Lower lobe of right lung (tissue), 2 donors: ENCODE data around the gene PTPRE. TPM values are rescaled to one million over a fixed set of nuclear protein-coding genes. Genes with fewer than 3 reads are reported as not detected.

Experiments
- ATAC-seq, 2 donors: fragments of 200-7000 bp; cut with Tn5 transposase; one replicate each; pipeline ENCODE4 v1.9.1; 2020 to 2022; ENCODE audit warnings: mild to moderate bottlenecking in 2 of 2, moderate library complexity in 2 of 2
- DNase-seq: peaks from one replicate; pipeline ENCODE4 v3.0.0-alpha.2; 2020
- H3K27ac ChIP-seq: fragments of 200-600 bp; one replicate; pipeline ENCODE4 v1.8.0; 2022
- H3K27me3 ChIP-seq: fragments of 200-600 bp; one replicate; pipeline ENCODE4 v1.8.0; 2022; ENCODE audit warnings: low read depth
- H3K36me3 ChIP-seq: fragments of 200-600 bp; one replicate; pipeline ENCODE4 v1.8.0; 2022; ENCODE audit warnings: mild to moderate bottlenecking
- H3K4me1 ChIP-seq: fragments of 200-600 bp; one replicate; pipeline ENCODE4 v1.8.0; 2022
- H3K4me3 ChIP-seq: fragments of 200-600 bp; one replicate; pipeline ENCODE4 v1.8.0; 2022; ENCODE audit warnings: mild to moderate bottlenecking
- H3K9me3 ChIP-seq: fragments of 200-600 bp; one replicate; pipeline ENCODE4 v1.8.0; 2022
- CTCF ChIP-seq: fragments of 200-600 bp; IDR thresholded peaks from one replicate; pipeline ENCODE4 v1.8.0; 2022; ENCODE audit warnings: antibody characterized with exemption, mild to moderate bottlenecking
- intact Hi-C: fragments of 100-400 bp; cut with DNase I; formaldehyde crosslinking; loops from one replicate; pipeline ENCODE4 v1.11.0; 2022
- total RNA-seq: library from RNA; stranded (reverse); fragmentation: NEBNext Ultra II Directional; extraction: Animal tissue kit (Norgen Biotek cat#: 25700); gene quantifications from one replicate; pipeline ENCODE4 v1.2.1, GENCODE V29; 2021
- donor health status: DM: no; HTN: yes; CAD: no; lungs with severe emphysema.

The PTPRE gene
- total RNA-seq, 1 donor from 2014 or later: 60.5 TPM

GRCh38 chr10:128016423-128017060, 109.6 kb downstream of the PTPRE start:
- ATAC-seq: no peak
- intact Hi-C loops: no loop called here
- H3K4me3 ChIP-seq: no peak overlapping the region
- DNase-seq: no peak
- no peak overlapping the region for H3K27ac ChIP-seq
- H3K36me3 ChIP-seq: no peaks in the 10 kb centered on the region
- no peak for TF ChIP-seq CTCF
- no peaks in the 10 kb centered on the region for H3K27me3 ChIP-seq
- H3K4me1 ChIP-seq: peaks cover 2% of the 10 kb centered on the region
- no peaks in the 10 kb centered on the region for H3K9me3 ChIP-seq

- intact Hi-C loops: no loop called here
- Histone ChIP-seq H3K4me1 (no peaks in the 10 kb centered on the region), H3K27me3 (no peaks in the 10 kb centered on the region), H3K9me3 (no peaks in the 10 kb centered on the region), H3K36me3 (no peaks in the 10 kb centered on the region), H3K4me3 (no peak overlapping the region), H3K27ac (no peak overlapping the region)
- no peak for TF ChIP-seq CTCF
- DNase-seq (no peak), ATAC-seq (no peak)
These were observed 110.9 kb downstream of the PTPRE start for GRCh38 chr10:128017822-128018221.

- DNase-seq (no peak), ATAC-seq (no peak)
- H3K27ac ChIP-seq: no peak overlapping the region
- no peak for TF ChIP-seq CTCF
- no peaks in the 10 kb centered on the region for H3K4me1 ChIP-seq
- intact Hi-C loops: no loop called here
- H3K4me3 ChIP-seq: no peak overlapping the region
- no peaks in the 10 kb centered on the region for H3K27me3 ChIP-seq
- H3K9me3 ChIP-seq: no peaks in the 10 kb centered on the region
- H3K36me3 ChIP-seq: no peaks in the 10 kb centered on the region
These were observed 111.3 kb downstream of the PTPRE start for GRCh38 chr10:128018236-128018635.

GRCh38 chr10:128018691-128019090, 111.8 kb downstream of the PTPRE start:
- Histone ChIP-seq H3K27ac (no peak overlapping the region), H3K9me3 (no peaks in the 10 kb centered on the region), H3K4me3 (no peak overlapping the region), H3K36me3 (no peaks in the 10 kb centered on the region), H3K4me1 (no peaks in the 10 kb centered on the region), H3K27me3 (no peaks in the 10 kb centered on the region)
- no peak for TF ChIP-seq CTCF
- no peak for ATAC-seq
- DNase-seq: no peak
- intact Hi-C loops: no loop called here

GRCh38 chr10:128022261-128023196, 115.6 kb downstream of the PTPRE start:
- no peak for ATAC-seq
- intact Hi-C loops: no loop called here
- DNase-seq: no peak

More at GRCh38 chr10:128022261-128023196, 115.6 kb downstream of the PTPRE start:
- TF ChIP-seq CTCF: no peak
- no peaks in the 10 kb centered on the region for H3K27me3 ChIP-seq
- H3K9me3 ChIP-seq: no peaks in the 10 kb centered on the region
- no peak overlapping the region for H3K4me3 ChIP-seq
- no peak overlapping the region for H3K27ac ChIP-seq
- H3K4me1 ChIP-seq: no peaks in the 10 kb centered on the region
- no peaks in the 10 kb centered on the region for H3K36me3 ChIP-seq
